ENCODE data around the gene MAST4.

Gene MAST4

GRCh38 chr5:66757219-66757833 lies 161.1 kb downstream of the MAST4 start:
- DNase-seq (ENCODE audit: extremely low read depth, insufficient read length), result no peak

GRCh38 chr5:66757834-66758371 lies 161.7 kb downstream of the MAST4 start:
- Histone ChIP-seq H3K4me3 (replicated peaks; ENCODE audit: low read depth, low read length) (no peak overlapping the region), H3K36me3 (ENCODE audit: control insufficient read depth, insufficient read depth, low read length) (no peaks in the 10 kb centered on the region), H3K27me3 (replicated peaks; ENCODE audit: control insufficient read depth, insufficient read depth, low read length) (no peaks in the 10 kb centered on the region; the same call in 1 of the 2 replicates)
- DNase-seq (ENCODE audit: extremely low read depth, insufficient read length), result no peak
- TF ChIP-seq CTCF (IDR thresholded peaks at IDR 0.05; ENCODE audit: insufficient read depth, low read length, poor library complexity, severe bottlenecking), result no peak

More at GRCh38 chr5:66757219-66757833, 161.1 kb downstream of the MAST4 start:
- no peak overlapping the region for H3K4me3 ChIP-seq (replicated peaks; ENCODE audit: low read depth, low read length)
- no peaks in the 10 kb centered on the region for H3K36me3 ChIP-seq (ENCODE audit: control insufficient read depth, insufficient read depth, low read length)
- H3K27me3 ChIP-seq (replicated peaks; ENCODE audit: control insufficient read depth, insufficient read depth, low read length), result no peaks in the 10 kb centered on the region; the same call in 1 of the 2 replicates
- peak; percentile 40 for TF ChIP-seq CTCF (IDR thresholded peaks at IDR 0.05; ENCODE audit: insufficient read depth, low read length, poor library complexity, severe bottlenecking)

DNA sequence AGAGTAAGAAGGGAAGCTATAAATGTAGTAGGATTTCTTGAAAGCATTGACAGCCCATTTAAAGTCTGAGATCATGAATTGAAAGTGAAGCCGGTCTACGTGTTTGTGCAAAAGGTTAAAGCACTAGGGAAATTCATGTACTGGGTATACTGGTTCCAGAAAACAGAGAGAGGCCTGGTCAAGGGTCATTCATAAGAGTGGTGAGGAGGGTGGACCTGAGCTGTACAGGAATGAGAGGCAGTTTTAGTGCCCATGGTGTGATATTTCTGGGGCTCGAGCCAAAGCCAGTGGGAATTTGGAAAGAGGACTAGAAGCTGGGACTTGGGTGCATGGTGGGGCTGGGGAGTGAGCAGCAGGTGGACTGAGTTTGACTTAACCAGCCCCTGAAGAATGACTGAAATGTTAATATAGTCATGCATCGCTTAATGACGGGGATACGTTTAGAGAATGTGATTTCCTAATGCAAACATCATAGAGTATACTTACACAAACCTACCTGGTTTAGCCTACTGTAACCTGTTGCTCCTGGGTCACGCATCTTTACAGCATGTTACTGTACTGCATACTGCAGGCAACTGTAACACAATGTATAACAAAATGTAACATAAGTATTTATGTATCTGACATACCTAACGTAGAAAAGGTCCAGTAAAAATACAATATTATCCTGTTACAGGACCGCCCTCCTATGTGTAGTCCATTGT lies 173.0 kb downstream of the MAST4 start:
- H3K4me3 ChIP-seq (replicated peaks; ENCODE audit: low read depth, low read length), result no peak overlapping the region
- DNase-seq (ENCODE audit: extremely low read depth, insufficient read length), result no peak
- H3K27me3 ChIP-seq (replicated peaks; ENCODE audit: control insufficient read depth, insufficient read depth, low read length), result no peaks in the 10 kb centered on the region

DNA sequence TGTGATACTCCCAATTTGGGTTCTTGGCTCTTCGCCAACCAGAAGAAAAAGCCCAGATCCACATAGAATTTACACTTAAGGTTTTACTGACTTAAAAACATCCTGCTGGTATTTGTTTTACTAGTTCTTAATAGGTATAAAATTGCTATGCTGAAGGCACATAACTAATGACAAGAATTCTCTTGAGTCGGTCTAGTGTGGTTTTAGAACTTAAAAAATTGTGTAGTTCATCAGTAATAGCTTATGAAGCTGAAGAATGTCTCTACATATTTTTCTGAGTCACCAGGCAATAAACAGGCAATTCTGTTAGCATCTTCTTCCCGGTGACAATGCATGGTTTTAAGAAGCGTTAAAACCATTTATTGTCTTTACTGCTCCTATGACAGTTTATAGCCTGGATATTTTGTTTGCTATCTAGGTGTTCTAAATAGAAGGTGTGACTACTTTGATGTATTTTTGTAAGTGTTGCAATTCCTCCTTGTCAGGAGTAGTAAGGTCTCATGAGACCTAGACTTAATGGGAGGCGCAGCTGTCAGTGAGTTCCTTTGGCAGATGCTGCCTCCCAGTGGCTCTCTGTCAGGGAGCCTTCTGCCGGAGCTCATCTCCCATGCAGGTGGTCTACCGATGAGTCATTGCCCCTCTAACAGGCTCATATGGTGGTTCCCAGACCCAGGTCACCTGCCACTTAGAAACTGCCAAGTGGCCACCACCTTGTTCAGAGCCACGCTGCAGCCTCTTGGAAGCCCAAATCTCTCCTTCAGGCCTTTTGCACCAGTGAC lies 173.8 kb downstream of the MAST4 start:
- DNase-seq (ENCODE audit: extremely low read depth, insufficient read length), result no peak
- no peaks in the 10 kb centered on the region for H3K36me3 ChIP-seq (ENCODE audit: control insufficient read depth, insufficient read depth, low read length)
- H3K4me3 ChIP-seq (replicated peaks; ENCODE audit: low read depth, low read length), result no peak overlapping the region
- H3K27me3 ChIP-seq (replicated peaks; ENCODE audit: control insufficient read depth, insufficient read depth, low read length), result no peaks in the 10 kb centered on the region
- TF ChIP-seq CTCF (IDR thresholded peaks at IDR 0.05; ENCODE audit: insufficient read depth, low read length, poor library complexity, severe bottlenecking), result peak; percentile 33

More for the DNA sequence above, 173.0 kb downstream of the MAST4 start:
- no peak for TF ChIP-seq CTCF (IDR thresholded peaks at IDR 0.05; ENCODE audit: insufficient read depth, low read length, poor library complexity, severe bottlenecking)
- H3K36me3 ChIP-seq (ENCODE audit: control insufficient read depth, insufficient read depth, low read length), result no peaks in the 10 kb centered on the region

- no peak overlapping the region for H3K4me3 ChIP-seq (replicated peaks; ENCODE audit: low read depth, low read length)
- H3K36me3 ChIP-seq (ENCODE audit: control insufficient read depth, insufficient read depth, low read length), result no peaks in the 10 kb centered on the region
- no peak for DNase-seq (ENCODE audit: extremely low read depth, insufficient read length)
- H3K27me3 ChIP-seq (replicated peaks; ENCODE audit: control insufficient read depth, insufficient read depth, low read length), result no peaks in the 10 kb centered on the region; the same call in 1 of the 2 replicates
- TF ChIP-seq CTCF (IDR thresholded peaks at IDR 0.05; ENCODE audit: insufficient read depth, low read length, poor library complexity, severe bottlenecking), result no peak
Measured at GRCh38 chr5:66777868-66778267, 181.7 kb downstream of the MAST4 start.

All from GM06990 (cell line).